Forelimb muscle (tissue), 1 donor: ENCODE measurements around the gene HOXD11. TPM values are rescaled to one million over a fixed set of nuclear protein-coding genes. Genes with fewer than 3 reads are reported as not detected.

ENCODE experiments used
- DNase-seq: peaks from one replicate; pipeline ENCODE4 v3.0.0-alpha.2; 2013; ENCODE audit warnings: low read depth
- polyA plus RNA-seq: library from polyadenylated mRNA; unstranded; fragments of 120-200 nt; gene quantifications from one replicate; pipeline ENCODE4 v1.2.1, GENCODE V29; 2013; ENCODE audit not compliant: insufficient read length

HOXD11 gene
- polyA plus RNA-seq, 1 donor: not detected

DNA sequence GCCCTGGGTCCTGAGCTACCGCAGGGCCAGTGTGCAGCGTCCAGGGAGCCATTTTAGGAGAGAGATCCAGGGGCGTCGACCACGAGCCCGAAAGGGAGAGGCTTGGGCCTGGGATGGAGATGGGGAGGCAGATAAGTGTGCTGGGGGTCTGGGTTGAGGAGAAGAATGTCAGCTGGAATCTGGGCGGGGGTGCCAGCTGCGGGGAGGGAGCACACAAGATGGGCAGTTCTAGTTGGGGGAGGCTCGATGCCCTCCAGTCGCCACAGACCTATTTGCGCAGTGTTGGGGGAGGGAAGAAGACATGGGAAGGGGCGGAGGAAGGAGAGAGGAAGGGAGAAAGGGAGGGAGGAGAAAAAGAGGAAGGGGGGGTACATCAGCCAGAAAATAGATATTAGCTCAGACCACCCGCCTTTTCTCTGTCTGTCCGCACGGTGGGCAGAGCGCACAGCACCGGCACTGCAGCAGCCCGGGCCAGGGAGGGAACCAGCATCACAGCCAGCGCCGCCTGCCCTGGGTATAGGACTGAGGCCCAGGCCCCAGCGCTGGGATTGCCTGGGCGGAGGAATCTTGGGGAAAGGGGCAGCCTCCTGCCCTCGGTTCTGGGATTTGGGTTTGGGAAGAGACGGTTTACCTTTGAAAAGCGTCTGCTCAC is 1.9 kb upstream of the HOXD11 start:
- DNase-seq: no peak

DNA sequence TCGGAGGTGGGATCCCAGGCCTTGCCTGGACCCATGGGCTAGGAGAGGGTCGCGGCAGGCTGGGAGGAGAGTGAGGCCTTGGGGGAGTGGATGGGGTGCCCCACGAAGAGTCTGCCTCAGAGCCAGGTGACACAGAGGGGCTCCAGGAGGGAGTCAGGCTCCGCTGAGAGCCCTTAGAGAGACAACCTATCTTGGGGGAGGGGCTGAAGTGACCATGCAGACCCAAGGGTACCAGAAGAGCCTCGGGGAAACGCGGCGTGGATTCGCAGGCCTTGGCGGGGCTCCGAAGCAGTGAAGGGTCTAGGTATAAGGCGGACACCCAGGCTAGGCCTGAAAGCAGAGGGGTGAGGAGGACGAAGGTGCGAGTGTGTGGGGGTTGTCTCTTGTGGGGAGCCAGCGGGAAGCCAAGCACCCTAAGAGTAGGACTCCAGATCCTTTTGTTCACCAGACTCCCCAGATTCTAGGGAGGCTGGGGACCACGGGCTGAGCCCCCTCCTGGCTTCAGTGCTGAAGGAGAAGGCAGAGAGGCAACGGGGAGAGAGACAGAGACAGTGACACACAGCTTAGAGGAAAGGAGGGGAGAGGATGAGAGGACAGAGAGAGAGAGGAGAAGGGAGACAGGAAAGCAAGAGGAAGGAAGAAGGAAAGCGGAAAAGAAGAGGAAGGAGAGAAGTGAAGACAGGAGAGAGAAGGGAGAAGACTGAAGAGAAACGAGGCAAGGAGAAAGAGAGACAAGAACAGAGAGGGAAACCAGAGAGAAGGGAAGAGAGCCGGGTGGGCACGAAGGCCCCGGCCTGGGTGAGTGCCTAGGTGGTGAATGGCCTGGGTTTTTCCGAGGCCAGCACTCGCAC is 1.1 kb upstream of the HOXD11 start:
- no peak for DNase-seq

DNA sequence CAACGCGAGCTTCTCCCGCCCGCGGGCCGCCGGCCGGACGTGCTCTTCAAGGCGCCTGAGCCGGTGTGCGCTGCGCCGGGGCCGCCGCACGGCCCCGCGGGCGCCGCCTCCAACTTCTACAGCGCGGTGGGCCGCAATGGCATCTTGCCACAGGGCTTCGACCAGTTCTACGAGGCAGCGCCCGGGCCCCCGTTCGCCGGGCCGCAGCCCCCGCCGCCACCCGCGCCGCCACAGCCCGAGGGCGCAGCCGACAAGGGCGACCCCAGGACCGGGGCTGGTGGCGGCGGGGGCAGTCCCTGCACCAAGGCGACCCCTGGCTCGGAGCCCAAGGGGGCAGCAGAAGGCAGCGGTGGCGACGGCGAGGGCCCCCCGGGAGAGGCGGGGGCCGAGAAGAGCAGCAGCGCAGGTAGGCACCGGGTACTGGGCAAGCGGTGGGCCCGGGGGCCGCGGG is 676 bp downstream of the HOXD11 start:
- DNase-seq: no peak

DNA sequence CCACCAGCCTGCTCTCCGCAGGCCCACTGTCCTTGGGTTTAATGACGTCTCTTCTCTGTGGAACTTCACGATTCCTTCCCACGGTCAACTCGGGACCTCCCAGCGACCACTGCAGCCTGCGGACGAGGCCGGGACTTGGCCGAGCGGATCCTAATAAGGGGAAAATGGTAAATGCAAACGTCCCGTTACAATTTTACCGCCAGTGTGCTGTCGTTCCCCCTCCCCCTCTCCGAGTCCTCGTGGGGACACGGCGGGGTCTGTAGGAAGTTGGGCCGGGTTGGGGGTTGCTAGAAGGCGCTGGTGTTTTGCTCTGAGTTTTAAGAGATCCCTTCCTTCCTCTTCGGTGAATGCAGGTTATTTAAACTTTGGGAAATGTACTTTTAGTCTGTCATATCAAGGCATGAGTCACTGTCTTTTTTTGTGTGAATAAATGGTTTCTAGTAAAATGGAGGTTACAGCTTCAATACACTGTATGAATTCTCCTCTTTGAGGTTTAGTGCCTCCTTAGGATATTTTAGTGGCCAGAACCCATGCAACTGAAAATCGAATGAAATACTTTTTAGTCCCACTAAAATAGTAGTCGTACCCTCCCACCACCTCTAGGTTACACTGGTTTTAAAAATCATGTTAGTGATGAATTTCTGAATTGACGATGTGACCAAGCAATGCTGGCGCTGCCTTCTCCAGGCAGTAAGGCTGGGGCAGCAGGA is 2.3 kb downstream of the HOXD11 start:
- no peak for DNase-seq

DNA sequence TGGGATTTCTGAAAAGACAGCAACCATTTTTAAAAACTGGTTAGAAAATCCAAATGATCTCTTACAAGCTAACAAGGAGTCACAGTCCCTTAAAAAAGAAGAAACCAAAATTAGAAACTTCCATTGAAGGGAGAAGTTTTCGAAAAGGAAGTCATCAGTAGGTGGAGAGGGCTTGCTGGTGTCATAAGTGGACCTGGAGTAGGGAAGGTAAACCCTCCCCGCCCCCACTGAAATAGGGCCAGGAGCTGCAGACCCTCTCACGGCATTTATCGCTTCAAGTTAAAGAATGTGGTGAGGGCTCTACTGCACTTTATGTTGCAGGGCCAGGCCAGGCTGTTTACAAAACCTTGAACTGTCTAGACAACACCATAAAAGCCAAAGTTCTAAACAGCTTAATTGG is 2.9 kb downstream of the HOXD11 start:
- DNase-seq: no peak

DNA sequence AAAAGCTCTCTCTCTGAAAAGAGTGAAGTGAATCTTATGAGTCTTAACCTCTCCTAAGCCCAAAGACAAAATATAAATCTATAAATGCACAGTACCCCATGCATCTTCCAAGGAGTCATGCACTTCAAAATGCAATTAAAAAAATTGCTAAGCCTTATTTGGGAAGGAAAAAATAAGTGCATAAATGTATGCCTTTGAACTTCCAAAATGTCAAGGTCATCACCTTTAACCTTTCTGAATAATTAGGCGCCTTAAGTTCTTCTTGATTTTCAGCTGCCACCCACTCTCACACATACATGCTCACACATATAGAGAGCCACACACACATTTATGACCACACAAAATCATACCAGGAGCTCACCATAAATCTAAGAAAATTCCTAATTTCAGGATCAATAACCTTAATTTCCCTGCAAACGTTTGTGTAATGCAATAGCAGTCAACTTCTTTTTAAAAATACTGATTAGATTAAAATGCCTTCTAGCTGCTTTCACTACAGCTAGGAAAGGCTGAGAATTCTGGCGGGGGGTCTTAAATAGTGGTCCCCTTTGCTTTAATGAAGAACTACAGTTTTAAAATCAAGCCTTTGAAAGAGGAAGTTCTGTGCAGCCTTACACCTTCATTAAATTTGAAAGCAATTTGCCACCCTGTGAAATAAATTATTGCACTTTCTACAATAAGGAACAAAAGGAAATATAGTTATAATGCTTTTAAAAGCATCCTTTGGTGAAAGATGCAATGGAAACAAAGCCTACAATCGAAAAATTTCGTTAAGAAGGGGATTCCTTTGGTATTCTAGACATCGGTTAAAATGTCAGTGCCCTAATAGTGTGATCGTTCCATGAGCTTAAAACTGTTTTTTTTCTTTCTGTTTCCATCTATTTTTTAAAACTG is 3.6 kb downstream of the HOXD11 start:
- no peak for DNase-seq

DNA sequence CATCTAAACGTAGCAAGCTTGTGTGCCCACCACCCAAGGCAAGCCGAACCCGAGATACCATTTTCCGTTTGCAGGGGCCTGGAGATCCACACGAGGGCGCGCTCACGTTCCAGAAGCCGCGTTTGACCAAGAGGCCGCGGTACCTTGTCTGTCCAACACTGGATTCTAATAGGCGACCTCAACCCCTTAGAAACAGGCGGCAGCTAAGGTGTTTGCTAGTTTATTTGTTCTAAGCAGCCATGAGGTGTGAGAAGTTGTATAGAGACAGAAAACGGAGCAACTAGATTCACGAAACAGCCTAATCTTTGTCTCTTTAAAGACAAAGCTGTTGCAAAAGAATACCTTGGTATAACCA is 4.2 kb downstream of the HOXD11 start:
- no peak for DNase-seq

DNA sequence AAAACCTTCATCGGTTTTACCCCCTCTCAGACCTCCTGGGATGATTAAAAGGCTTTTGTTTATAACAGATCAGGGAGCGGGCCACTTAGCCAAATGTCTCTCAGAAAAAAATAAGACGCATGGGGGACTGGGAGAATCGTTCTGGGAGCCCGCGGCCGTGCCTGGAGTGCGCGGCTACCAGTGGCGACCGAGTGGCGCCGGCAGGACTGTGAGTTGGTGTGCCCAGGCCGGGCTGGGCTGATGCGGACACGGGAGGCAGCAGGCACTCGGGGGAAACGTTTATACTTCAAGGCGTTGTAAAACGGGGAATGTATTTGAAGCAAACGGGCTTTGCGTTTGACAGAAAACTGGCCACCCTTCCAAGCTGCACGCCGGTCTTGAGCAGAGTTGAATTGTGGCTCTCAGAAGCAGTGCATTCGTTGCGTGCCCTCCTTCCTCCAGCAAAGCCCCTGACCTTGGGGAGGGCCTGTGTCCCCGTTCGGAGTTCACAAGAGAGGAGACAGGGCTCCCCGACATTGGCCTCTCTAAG is 4.8 kb downstream of the HOXD11 start:
- no peak for DNase-seq

DNA sequence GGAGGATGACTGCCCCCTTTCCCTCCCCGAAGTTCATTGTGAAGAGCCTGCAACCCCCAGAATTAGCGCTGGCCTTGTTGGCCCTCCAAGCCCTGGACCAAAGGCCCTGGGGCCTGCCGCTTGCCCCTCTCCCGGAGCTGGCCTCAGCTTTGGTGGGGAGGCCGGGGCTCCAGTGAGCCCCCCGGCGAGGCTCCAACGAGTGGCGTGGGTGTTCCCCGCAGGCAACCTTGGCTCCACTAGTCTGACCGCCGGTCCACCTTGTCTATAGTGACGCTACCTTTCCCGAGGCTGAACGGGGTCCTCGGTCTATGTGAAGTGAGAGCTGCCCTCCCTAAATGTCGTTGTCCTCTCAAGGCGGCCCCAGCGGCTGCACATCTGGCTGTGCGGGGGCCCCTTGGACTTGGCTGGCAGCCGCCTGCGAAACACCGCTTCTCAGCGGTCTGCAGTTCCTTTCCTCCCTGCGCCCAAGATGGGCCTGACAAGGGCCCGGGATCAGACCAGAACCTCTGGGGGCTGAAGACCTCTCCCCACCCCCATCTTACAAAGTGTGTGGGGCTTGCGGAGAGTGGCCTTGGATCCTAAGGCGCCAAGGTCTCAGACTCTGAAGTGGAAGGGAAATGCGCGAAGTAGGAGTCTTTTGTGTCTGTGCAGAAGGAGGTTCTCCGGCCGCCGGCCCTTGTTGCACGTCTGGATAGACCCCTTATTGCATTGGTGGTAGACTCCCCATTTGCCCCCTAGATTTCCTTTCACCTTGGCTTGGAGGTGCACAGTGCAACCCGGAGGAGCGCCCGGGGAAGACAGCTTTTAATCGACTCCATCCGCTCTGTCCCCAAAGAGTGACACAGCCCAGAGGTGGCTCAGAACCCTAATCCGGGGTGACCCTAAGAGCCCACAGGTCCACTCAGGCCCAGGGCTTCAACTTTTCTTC is 5.6 kb downstream of the HOXD11 start:
- DNase-seq: no peak

DNA sequence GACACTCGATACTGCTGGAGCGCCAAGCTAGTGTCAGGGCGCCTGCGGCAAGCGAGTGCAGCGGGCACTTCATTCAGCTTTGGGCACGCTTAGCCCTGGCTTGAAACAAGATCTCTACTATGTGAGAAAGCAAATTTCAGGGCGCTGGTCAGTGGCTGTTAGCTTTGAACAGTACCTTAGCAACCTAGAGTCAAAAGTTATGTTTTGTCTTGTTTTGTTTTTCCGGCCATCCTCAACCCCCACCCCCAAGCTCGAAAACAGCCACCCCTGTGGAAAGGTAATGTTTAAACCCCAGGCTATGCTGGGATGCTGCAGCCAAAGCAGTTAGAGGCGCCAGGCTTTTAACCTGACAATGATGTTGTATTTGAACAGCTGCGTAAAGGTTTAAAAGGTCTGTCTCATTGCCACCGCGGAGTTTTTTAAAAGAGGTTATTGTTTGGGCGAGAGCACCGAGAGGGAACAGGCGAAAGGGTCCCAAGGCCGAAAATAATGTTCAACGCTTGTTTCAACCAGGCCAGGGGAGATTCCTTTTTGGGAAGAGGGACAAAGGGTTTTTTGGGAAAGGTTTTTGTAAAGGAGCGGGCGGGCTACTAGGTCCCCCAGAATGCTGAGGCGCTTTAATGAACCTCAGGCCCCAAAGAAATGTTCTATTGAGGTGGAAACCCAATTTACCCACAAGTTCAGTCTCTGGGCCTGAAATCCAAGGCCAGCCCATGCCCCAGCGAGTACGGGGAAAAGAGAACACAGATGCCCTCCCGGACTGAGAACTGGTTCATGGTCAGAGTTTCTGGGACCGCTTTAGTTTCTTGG is 7.2 kb downstream of the HOXD11 start:
- no peak for DNase-seq

DNA sequence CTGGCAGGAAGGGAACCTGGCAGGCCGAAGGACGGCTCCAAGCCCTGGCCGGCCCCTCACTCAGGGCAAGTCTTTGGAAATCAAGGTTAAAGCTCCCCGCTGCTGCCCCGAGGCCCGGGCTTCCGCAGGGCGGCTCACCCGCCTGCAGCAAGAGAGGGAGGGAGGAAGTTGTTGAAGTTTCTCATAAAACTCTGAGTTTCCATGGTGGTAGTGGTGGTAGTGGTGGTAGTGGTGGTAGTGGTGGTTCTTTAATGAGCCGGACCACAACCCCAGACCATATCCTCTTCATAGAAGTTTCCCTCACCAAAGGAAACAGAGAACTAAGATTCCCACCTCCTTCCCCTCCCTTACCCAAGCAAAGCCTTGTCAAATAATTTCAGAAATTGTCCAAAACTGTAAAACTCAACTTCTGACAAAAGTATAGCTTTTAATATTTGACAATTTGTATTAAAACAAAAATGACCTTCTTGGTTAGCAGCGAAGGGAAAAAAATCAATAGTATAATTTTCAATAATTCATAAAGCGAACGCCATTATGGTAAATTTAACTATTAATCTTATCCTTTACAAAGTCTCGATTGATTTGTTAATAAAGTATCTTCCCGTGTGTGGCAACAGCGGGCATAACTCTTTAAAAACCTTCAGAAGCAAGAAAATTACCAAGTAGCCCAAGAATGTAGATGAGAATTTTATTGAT is 8.0 kb downstream of the HOXD11 start:
- no peak for DNase-seq

DNA sequence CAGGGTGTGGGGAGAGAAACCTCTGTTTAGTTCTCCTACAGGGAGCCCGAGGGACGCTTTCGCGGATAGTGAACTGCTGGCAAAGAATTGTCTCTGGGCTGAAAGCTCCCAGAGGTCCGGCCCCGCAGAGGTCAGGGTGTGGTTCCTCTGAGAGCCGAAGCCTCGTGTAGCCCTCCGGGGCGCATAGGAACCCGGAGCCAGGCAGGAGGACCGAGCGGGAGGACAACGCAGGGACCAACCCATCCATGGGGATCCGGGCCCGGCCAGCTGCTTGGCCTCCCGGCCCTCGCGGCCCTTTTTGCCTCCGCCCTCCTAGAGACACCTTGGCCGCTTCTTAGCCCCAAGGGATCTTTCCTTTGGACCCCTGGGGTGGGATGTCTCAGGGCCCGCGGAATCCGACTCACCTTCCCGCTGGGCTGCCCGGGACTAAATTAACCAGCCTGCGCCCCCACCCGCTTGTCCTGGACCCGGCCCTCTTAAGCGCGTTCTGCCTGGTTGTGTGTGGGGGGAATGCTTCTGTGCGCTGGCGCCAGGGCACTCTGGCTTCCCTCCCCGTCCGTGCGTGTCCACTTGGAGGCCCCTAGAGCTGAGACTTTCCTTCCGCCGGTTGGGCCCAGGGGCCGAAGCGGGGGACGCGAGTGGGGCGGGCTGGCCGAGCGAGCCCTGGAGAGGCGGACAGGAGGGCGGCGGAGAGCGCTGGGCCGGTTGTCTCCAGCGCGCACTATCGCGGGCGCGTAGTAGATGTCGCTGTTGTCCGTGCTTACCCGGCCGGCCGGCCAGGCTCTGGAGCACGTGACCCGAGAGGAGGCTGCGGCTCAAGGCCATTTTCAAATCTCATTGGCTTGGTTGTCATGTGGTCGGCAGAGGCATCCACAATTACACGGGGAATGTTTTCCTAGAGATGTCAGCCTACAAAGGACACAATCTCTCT is 9.1 kb downstream of the HOXD11 start, which contains the start of gene HOXD10:
Gene HOXD10, plus strand, starts transcription at position 896 of the 931 bp plus-strand sequence. CDS start 56 bp downstream, outside the sequence.
- no peak for DNase-seq

DNA sequence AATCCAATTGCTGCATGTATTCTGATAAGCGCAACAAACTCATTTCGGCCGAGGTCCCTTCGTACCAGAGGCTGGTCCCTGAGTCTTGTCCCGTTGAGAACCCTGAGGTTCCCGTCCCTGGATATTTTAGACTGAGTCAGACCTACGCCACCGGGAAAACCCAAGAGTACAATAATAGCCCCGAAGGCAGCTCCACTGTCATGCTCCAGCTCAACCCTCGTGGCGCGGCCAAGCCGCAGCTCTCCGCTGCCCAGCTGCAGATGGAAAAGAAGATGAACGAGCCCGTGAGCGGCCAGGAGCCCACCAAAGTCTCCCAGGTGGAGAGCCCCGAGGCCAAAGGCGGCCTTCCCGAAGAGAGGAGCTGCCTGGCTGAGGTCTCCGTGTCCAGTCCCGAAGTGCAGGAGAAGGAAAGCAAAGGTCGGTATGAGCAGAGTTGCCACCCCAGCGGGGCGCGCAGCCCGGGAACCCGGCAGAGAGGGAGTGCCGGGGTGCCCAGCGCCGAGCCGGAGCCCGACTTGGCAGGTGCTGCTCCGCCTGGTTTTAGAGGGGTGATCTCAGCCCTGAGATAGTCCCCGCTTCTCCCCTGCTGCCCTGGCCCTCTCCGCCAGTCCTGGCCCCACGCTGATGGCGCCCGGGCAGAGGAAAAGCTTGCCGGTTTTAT is 10.2 kb downstream of the HOXD11 start:
- no peak for DNase-seq

DNA sequence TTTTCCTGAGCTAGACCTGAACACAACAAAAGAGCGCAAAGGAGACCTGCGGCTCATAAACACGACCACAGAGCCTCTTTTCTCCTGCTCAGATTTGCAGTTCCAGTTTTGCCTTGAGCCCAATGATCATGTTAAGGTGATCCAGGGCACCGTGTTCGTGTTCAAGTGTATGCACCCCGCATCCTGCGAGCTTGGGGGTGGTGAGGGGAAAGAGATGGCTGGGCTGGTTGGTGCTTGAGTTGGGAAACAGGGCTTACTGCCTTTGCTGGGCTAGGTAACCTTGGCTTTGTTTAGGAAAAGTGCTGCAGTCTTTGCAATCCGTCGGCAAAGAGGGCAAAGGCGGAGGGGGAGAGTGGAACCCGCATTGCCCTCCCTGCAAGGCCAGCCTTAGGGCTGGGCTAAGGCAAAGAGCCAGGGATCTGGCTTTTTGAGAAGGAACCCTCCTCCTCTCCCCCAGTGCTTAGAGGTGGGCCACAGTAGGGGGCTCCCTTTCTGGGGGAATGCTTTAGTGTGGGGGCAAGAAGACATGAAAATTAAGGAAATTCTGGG is 10.8 kb downstream of the HOXD11 start:
- DNase-seq: no peak

DNA sequence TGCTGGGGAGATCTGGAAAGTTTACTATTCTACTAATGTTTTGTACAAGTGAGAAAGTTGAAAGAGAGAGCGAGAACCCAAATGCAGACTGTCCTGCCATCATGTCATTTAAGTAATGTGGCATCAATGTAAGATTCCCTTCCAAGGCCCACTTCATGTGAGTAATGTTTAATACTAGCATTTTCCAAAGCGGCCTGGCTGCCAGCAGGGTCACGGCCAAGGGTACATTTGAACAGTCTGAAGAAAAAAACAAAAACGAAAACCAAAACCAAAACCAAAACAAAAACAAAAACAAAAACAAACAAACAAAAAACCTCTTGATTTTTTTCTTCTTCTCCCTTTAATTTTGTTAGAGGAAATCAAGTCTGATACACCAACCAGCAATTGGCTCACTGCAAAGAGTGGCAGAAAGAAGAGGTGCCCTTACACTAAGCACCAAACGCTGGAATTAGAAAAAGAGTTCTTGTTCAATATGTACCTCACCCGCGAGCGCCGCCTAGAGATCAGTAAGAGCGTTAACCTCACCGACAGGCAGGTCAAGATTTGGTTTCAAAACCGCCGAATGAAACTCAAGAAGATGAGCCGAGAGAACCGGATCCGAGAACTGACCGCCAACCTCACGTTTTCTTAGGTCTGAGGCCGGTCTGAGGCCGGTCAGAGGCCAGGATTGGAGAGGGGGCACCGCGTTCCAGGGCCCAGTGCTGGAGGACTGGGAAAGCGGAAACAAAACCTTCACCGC is 11.7 kb downstream of the HOXD11 start:
- DNase-seq: no peak
